HG02852 (cell line): Measurements from ENCODE around the gene TMEM220.

Source experiments
- ATAC-seq: cut with Tn5 transposase; IDR thresholded peaks from one replicate; pipeline ENCODE4 v1.9.1; 2021; ENCODE audit warnings: mild to moderate bottlenecking, moderate library complexity; ENCODE audit not compliant: unreplicated experiment

Gene TMEM220

DNA sequence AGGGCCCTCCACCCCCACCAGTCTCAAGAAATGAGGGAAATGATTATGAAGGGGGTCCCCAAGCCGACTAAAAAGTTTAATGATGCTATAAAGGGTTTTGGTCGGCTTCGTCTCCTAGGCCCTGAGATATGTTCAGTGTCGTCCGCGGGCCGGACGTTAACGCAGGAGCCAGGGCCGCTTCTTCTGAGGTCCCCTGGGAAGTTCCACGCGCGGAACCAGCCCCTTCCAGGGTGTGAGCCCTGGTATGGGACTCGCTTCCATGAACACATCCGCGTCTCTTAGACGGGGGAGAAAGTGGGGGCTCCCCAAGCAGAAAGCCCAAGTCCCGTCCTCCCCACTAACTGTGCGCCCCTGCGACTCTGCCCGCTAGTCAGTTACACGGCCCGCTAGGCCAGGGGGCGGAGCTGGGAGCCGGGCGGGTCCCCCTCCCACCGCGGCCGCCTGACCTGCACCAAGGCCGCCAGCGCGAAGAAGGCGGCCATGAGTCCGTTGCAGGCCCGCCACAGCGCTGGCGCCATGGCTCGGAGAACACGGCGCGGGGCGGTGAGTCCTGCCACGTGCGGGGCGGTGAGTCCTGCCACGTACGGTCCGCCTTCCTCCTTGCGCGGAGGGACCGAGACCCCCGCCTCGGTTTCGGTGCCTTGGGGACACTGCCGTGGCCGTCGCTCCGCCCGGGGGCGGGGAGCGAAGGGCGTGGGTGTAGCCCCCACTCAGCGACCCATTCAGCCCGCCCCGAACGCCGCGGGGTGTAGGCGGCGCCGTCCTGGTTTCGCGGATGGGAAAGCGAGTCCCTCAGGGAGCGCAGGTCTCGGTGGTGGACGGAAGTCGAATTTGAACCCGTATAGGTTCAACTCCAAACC is at the start of gene TMEM220:
TSS of gene TMEM220 (minus strand) at position 690 of the 860 bp plus-strand sequence. CDS start at position 518, 172 bp downstream.
- peak; percentile 64 for ATAC-seq

GRCh38 chr17:10779609-10780008 is 49.8 kb upstream of the TMEM220 start:
- ATAC-seq: no peak

DNA sequence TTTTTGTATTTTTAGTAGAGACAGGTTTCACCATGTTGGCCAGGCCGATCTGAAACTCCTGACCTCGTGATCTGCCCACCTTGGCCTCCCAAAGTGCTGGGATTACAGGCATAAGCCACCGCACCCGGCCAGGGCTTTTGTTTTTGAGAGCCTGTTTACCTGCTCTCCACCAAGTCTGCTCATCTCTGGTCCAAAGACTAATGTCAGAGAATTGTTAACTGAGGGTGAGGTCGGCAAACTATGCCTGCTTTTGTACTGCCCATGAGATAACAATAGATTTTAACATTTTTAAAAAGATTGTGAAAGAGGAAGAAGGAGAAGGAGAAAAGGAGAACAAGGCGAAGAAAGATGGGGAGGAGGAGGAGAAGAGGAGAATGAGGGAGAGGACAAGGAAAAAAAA is 48.1 kb upstream of the TMEM220 start:
- ATAC-seq: no peak

- ATAC-seq: no peak
Observed at GRCh38 chr17:10777131-10777807, 47.4 kb upstream of the TMEM220 start.

GRCh38 chr17:10776381-10776780 is 46.6 kb upstream of the TMEM220 start:
- no peak for ATAC-seq

DNA sequence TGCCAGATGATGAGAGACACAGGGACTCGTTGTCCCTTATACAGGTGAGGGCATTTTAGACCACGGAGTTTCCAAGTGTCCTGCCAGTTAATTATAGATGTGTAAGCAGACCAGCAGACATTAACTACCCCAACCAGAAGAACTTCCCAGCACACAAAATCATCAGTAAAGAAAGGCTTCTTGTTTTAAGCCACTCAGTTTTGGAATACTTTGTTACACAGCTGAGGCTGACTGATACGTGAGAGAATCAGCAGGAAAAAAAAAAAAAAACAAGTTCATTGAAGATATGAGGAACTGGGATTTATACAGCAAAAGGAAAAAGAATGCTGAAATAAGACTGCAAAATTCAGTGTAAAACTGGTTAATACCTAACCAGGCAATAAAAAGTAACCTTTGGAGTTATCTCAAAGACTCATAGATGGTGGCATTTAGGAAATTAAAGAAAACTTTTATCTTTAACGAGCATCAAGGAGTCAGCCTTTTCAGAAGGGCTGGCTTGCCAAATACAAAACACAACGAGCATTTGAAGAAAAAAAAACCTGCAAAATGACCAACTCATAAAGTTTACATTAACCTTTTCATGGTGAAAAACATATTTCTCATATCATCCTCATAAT is 46.0 kb upstream of the TMEM220 start:
- no peak for ATAC-seq

DNA sequence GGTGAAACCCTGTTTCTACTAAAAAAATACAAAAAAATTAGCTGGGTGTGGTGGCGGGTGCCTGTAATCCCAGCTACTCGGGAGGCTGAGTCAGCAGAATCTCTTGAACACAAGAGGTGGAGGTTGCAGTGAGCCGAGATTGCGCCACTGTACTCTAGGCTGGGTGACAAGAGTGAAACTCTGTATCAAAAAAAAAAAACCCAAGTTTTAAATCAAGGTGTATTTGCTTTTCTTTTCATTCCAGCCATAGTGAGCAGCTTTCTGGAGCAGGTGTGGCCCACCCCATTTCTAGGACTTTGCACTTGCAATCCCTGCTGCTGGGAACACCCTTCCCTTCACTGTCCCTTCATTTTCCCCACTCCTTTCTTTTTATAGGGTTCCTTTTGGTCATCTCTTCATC is 45.2 kb upstream of the TMEM220 start:
- no peak for ATAC-seq

GRCh38 chr17:10773391-10773790 is 43.6 kb upstream of the TMEM220 start:
- ATAC-seq: no peak

- no peak for ATAC-seq
Observed at GRCh38 chr17:10772425-10773380, 42.9 kb upstream of the TMEM220 start.

GRCh38 chr17:10771148-10771547 is 41.3 kb upstream of the TMEM220 start:
- ATAC-seq: no peak

- ATAC-seq: no peak
Observed at GRCh38 chr17:10769840-10770239, 40.0 kb upstream of the TMEM220 start.

DNA sequence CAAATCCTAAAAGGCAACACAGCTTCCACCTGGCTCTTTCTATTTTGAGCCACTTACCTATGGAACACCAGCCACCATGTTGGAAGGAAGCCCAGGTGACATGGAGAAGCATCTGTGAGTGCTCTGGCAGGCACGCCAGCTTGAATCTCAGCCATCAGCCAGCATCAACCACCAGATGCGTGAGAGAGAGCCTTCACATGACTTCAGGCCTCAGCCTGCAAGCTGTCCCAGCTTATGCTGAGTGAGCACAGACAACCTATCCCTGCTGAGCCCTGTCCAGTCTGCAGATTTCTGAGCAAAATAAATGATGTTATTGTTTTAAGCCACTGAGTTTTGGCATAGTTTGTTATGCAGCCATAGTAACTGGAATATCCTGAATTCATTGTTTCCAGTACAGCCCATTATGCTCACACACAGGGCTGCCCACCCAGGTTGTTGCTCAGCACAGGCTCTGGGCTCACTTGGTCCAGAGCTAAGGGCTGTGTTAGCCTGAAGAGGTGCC is 39.0 kb upstream of the TMEM220 start:
- ATAC-seq: no peak

DNA sequence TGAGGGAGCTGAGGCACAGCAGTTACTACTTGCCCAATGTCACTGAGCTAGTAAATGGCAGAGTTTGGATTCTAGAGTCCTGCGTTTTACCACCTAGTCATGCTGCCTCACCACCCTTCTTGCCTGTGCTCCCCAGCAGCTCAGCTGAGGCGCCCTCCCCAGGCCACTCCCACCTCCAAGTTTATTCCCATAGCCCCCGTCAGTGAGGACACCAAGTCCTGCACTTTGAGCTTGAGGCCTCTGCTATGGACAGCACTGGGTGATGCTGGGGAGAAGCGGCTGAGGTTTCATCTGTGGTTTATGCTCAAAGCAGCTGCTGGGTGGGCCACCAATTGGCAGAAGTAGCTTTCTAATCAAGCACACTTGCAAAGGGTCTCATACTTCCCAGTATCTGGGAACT is 37.4 kb upstream of the TMEM220 start:
- ATAC-seq: no peak

- ATAC-seq: no peak
Observed at GRCh38 chr17:10762037-10762436, 32.2 kb upstream of the TMEM220 start.

- no peak for ATAC-seq
Observed at GRCh38 chr17:10761281-10761680, 31.5 kb upstream of the TMEM220 start.

- no peak for ATAC-seq
Observed at GRCh38 chr17:10758062-10758461, 28.2 kb upstream of the TMEM220 start.

GRCh38 chr17:10757647-10758046 is 27.8 kb upstream of the TMEM220 start:
- ATAC-seq: no peak

GRCh38 chr17:10757067-10757466 is 27.2 kb upstream of the TMEM220 start:
- ATAC-seq: no peak

DNA sequence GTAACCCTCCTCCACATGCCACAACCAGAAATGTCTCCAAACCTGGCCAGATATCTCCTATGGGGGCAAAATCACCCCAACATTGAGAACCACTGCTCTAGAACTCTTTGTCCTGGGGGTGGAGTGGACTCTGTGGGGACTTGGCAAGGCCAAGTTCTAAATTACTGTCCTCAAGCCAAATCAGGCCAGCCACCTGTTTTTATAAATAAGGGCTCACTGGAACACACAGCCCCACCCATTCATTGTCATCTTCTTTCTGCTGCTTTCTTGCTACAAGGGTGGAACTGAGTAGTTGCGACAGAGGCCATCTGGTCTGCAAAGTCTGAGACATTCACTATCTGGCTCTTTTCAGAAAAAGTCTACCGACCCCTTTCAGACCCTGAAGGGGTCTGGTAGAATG is 26.8 kb upstream of the TMEM220 start:
- ATAC-seq: no peak

GRCh38 chr17:10756185-10756584 is 26.4 kb upstream of the TMEM220 start:
- ATAC-seq: no peak
